NCI-H146 treated with DMSO at 0.1 percent for 48 hours (cell line): ENCODE results near the gene CPZ.
"Not testable (repeated sequence)": the region's sequence is repeated elsewhere in the genome, so short reads cannot be mapped to it uniquely, and the experiment has no call there.

Experiments
- DNase-seq: peaks from one replicate; lab custom pipeline; 2025; ENCODE audit not compliant: unreplicated experiment; lab: John Stamatoyannopoulos, UW

Gene CPZ

GRCh38 chr4:8648816-8649630 is 56.5 kb downstream of the CPZ start:
- no peak for DNase-seq

GRCh38 chr4:8649631-8650361 is 57.2 kb downstream of the CPZ start:
- no peak for DNase-seq

GRCh38 chr4:8651661-8652180 is 59.2 kb downstream of the CPZ start:
- DNase-seq, result no peak

GRCh38 chr4:8652181-8653078 is 59.9 kb downstream of the CPZ start:
- no peak for DNase-seq

GRCh38 chr4:8653326-8654000 is 60.9 kb downstream of the CPZ start:
- DNase-seq, result no peak

GRCh38 chr4:8654139-8654538 is 61.6 kb downstream of the CPZ start:
- not testable (repeated sequence) for DNase-seq

GRCh38 chr4:8655411-8656184 is 63.0 kb downstream of the CPZ start:
- DNase-seq, result no peak

- no peak for DNase-seq
These were observed 63.6 kb downstream of the CPZ start for GRCh38 chr4:8656185-8656517.

- no peak for DNase-seq
These were observed 64.3 kb downstream of the CPZ start for GRCh38 chr4:8656711-8657380.

GRCh38 chr4:8657381-8658088 is 65.0 kb downstream of the CPZ start:
- DNase-seq, result no peak

GRCh38 chr4:8662776-8663175 is 70.2 kb downstream of the CPZ start:
- DNase-seq, result no peak

GRCh38 chr4:8664031-8664805 is 71.7 kb downstream of the CPZ start:
- DNase-seq, result no peak

- DNase-seq, result no peak
These were observed 72.4 kb downstream of the CPZ start for GRCh38 chr4:8664976-8665375.

- no peak for DNase-seq
These were observed 73.1 kb downstream of the CPZ start for GRCh38 chr4:8665406-8666360.

- no peak for DNase-seq
These were observed 74.0 kb downstream of the CPZ start for GRCh38 chr4:8666581-8666980.
